Pancreas (tissue), 10 donors: Measurements from ENCODE around the gene PPIH. TPM values are rescaled to one million over a fixed set of nuclear protein-coding genes. Genes with fewer than 3 reads are reported as not detected.
A peak's percentile ranks its signal among the peaks of the same experiment; 100 is the strongest.

Experiments used
- ATAC-seq, 4 donors: fragments of 200-7000 bp; cut with Tn5 transposase; one replicate each; pipeline versions ENCODE4 v1.8.0 to v1.9.1; 2020; ENCODE audit warnings: mild to moderate bottlenecking in 4 of 4, moderate library complexity in 4 of 4
- DNase-seq, 6 donors: peaks; one replicate each; pipeline ENCODE4 v3.0.0-alpha.2; 2020
- FAIRE-seq: peaks from 2 replicates; lab custom pipeline; 2012; peaks lifted over from hg19 to GRCh38; lab: Jason Lieb, UNC
- H3K27ac ChIP-seq, 4 donors: fragments of 200-600 bp; sonication (generic); 1 replicate in 3 of 4; 2 replicates in 1 of 4; pipeline versions ENCODE4 v1.5.0 to v1.8.0; 2020
- H3K27me3 ChIP-seq, 4 donors: fragments of 200-600 bp; one replicate each; pipeline ENCODE4 v1.8.0; 2021
- H3K36me3 ChIP-seq, 3 donors: fragments of 200-600 bp; sonication (generic) in 1 of 3; one replicate each; pipeline versions ENCODE4 v1.5.0 to v1.8.0; 2020 to 2021
- H3K4me1 ChIP-seq, 3 donors: fragments of 200-600 bp; one replicate each; pipeline ENCODE4 v1.8.0; 2021
- H3K4me3 ChIP-seq, 4 donors: fragments of 200-600 bp; sonication (generic) in 2 of 4; one replicate each; pipeline versions ENCODE4 v1.5.0 to v1.8.0; 2020 to 2021
- H3K9me3 ChIP-seq, 4 donors: fragments of 200-600 bp; one replicate each; pipeline ENCODE4 v1.8.0; 2021
- WGBS, 2 donors: extraction: QIAGEN DNeasy Blood & Tissue Kit; methylation state at CpG; one replicate each; pipeline ENCODE4 v1.1.7; 2013; 5-methylcytosine and 5-hydroxymethylcytosine counted together
- intact Hi-C, 3 donors: fragments of 100-400 bp; cut with DNase I; formaldehyde crosslinking; loops; one replicate each; pipeline versions ENCODE4 v1.11.1 to v1.14.2; 2022
- polyA plus RNA-seq, 2 donors: library from polyadenylated mRNA; stranded (reverse); fragments of 200-250 nt; gene quantifications; one replicate each; pipeline ENCODE4 v1.2.3, GENCODE V29; 2013
- total RNA-seq, 6 donors: library from RNA; stranded (reverse); fragmentation: NEBNext Ultra II Directional in 4 of 6; extraction: Animal tissue kit (Norgen Biotek cat#: 25700) in 4 of 6; gene quantifications; one replicate each; pipeline versions ENCODE4 v1.2.1 to v1.2.4, GENCODE V29; 2021 to 2023
- TF ChIP-seq, protein P1 (sequence below), 4 donors: fragments of 200-600 bp; sonication (generic) in 3 of 4; IDR thresholded peaks; one replicate each; pipeline versions ENCODE4 v1.5.0 to v1.8.0; 2021; ENCODE audit warnings: antibody characterized with exemption in 4 of 4
- donor health status: healthy with polysubstance abuse.
- donor health status: DM: no; HTN: no; CAD: no; lungs with moderate emphysema.
- donor health status: DM: no; HTN: no; CAD: no.
- donor health status: control.
- donor health status: control.
- donor health status: Bipolar disorder and iron deficiency.
- donor health status: DM: yes; HTN: yes; CAD: no.
- donor health status: DM: no; HTN: no; CAD: no.
- donor health status: DM: no; HTN: no; CAD: no.
- donor health status: DM: yes; HTN: yes; CAD: no.

PPIH gene
- total and polyA plus RNA-seq, 8 donors: 7.6 to 22.4 (median 10.6) TPM

DNA sequence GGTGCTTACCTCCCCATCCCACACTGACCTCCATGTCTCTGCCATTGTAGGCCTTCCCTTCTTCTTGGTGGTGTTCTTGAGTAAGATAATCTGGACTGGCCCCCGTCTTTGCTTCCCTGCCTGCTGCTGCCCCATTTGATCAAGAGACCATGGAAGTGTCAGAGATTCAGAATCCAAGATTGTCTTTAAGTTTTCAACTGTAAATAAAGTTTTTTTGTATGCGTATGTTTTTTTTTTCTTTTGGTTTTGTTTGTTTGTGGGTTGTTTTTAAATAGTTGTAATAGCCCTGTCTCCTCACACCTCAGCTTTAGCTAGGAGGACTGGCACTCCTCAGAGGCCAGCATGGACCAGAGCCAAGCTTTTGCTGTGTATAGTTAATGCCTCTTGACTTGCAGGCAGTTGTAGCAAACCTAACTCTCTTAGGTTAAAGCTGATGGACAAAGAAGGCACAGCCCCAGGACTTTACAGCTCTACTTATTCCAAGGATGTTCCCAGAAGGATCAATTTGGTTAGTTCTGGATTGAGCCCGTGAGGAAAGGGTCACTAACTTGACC lies 18.4 kb downstream of the PPIH start:
- intact Hi-C loops: no loop called here
- ATAC-seq: no peak
- TF ChIP-seq, protein P1, sequence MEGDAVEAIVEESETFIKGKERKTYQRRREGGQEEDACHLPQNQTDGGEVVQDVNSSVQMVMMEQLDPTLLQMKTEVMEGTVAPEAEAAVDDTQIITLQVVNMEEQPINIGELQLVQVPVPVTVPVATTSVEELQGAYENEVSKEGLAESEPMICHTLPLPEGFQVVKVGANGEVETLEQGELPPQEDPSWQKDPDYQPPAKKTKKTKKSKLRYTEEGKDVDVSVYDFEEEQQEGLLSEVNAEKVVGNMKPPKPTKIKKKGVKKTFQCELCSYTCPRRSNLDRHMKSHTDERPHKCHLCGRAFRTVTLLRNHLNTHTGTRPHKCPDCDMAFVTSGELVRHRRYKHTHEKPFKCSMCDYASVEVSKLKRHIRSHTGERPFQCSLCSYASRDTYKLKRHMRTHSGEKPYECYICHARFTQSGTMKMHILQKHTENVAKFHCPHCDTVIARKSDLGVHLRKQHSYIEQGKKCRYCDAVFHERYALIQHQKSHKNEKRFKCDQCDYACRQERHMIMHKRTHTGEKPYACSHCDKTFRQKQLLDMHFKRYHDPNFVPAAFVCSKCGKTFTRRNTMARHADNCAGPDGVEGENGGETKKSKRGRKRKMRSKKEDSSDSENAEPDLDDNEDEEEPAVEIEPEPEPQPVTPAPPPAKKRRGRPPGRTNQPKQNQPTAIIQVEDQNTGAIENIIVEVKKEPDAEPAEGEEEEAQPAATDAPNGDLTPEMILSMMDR (IDR thresholded peaks at IDR 0.05): no peak
- DNase-seq: peak in 1 of 6 donors; percentile 22
- no peak for FAIRE-seq
- Histone ChIP-seq H3K27ac (no peak overlapping the region), H3K36me3 (no peaks in the 10 kb centered on the region), H3K9me3 (no peaks in the 10 kb centered on the region), H3K4me1 (peaks cover 0 to 5% (median 0%) of the 10 kb centered on the region in 3 donors), H3K27me3 (no peaks in the 10 kb centered on the region), H3K4me3 (no peak overlapping the region)
- WGBS, 2 donors: 93 to 94% methylated on average over 3 of the region's 3 CpGs

DNA sequence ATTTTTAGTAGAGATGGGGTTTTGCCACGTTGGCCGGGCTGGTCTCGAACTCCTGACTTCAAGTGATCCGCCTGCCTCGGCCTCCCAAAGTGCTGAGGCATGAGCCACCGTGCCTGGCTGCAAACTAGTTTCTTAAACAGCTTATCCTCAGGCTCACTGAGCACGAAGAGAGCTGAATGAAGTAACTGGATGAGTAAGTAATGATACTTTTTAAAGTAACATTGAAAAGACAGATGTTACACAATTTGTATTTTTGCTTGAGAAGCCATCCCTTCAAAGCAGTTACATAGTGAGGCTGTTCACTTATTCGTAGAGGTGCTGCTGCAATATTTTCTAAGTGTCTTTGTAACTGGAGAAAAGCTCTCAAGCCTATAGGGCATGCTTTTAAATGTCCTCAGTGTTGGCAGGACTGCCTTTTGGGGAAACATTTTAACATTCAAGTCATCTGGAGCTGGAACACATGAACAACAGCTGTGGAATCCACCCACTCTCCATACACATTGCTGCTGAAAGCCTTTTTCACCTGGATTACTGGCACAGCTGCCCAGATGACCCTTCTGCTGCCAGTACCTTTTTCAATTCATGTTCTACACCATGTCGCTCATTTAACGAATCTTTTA lies 21.3 kb downstream of the PPIH start:
- Histone ChIP-seq H3K4me1 (peaks cover 3 to 11% (median 10%) of the 10 kb centered on the region in 3 donors), H3K27me3 (no peaks in the 10 kb centered on the region), H3K9me3 (no peaks in the 10 kb centered on the region), H3K36me3 (no peaks in the 10 kb centered on the region), H3K4me3 (no peak overlapping the region), H3K27ac (no peak overlapping the region)
- WGBS, 2 donors: 82 to 88% methylated on average over 10 of the region's 10 CpGs
- TF ChIP-seq, protein P1 (IDR thresholded peaks at IDR 0.05): no peak
- ATAC-seq (no peak), DNase-seq (no peak), FAIRE-seq (no peak)
- intact Hi-C loops: no loop called here

DNA sequence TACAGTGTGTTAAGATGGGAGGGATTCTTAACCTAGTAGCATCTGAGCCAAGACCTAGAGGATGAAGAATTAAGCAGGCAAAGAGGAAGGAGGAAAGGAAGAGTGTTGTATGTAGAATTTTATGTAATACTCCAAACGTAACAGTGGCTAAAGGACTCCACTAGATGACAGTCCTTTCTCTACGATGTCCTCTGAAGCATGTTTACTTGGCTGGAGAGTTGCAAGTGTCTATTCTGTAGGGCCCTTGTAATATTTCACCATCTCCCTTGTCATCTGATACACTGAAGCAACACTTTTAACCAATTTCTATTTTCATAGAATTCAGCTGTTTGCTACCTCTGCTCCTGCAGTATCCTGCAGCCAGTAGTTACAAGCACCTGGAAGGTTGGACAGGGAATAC lies 21.8 kb downstream of the PPIH start:
- no peaks in the 10 kb centered on the region for H3K36me3 ChIP-seq
- H3K27ac ChIP-seq: no peak overlapping the region
- H3K4me3 ChIP-seq: peak overlapping the region in 1 of 4 donors; percentile 90
- DNase-seq: no peak
- TF ChIP-seq, protein P1 (IDR thresholded peaks at IDR 0.05): no peak
- H3K4me1 ChIP-seq: peaks cover 9 to 16% (median 10%) of the 10 kb centered on the region in 3 donors
- no peaks in the 10 kb centered on the region for H3K27me3 ChIP-seq
- intact Hi-C loops: no loop called here
- no peaks in the 10 kb centered on the region for H3K9me3 ChIP-seq
- ATAC-seq: no peak
- FAIRE-seq: no peak
- WGBS, 2 donors: 64 to 73% methylated on average over 2 of the region's 2 CpGs

DNA sequence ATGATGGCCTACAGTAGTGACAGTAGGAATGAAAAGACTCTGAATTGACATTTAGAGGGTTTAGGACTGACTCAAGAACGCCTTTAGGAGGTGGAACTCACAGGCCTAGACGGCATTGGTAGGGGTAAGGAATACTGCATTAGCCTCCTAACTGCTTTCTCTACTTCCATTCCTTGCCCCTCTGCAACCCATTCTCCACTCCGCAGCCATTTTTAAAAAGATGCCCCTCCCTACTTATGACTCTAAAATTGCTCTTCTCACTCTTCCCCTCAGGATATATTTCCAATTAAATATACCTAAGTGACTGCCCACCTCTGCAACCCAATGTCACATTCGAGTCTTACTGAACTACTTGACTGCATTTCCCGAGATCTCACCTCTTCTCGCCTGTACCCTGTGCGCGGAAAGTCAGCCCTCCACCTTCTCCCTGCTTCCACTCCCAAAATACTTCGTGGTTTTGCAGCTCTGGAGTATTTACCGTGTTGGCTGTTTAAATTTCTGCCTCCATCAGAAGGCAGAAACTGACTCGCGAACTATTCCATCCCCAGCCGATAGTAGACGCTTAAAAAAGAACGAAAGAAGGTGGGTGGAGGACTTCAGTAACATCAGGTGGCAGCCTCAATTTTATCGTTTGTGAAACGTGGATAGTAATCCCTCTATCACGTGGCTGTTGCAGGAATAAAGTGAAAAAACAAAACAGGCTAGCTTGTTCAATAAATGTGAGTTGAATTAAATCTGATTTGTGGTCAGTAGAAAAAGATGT lies 22.9 kb downstream of the PPIH start:
- FAIRE-seq: no peak
- TF ChIP-seq, protein P1 (IDR thresholded peaks at IDR 0.05): no peak
- DNase-seq: no peak
- intact Hi-C loops: no loop called here
- WGBS, 2 donors: 4 to 5% methylated on average over 18 of the region's 18 CpGs
- peak in 2 of 4 donors; percentile 21 for ATAC-seq
- no peaks in the 10 kb centered on the region for H3K36me3 ChIP-seq
- peak overlapping the region; percentile 82 to 93 (median 88) for H3K4me3 ChIP-seq
- no peaks in the 10 kb centered on the region for H3K27me3 ChIP-seq
- H3K4me1 ChIP-seq: peaks cover 15 to 27% (median 19%) of the 10 kb centered on the region in 3 donors
- H3K27ac ChIP-seq: peak overlapping the region; percentile 79 to 93 (median 81)
- H3K9me3 ChIP-seq: no peaks in the 10 kb centered on the region
